K562 (cell line): ENCODE results near the gene ZNF691. TPM values are rescaled to one million over a fixed set of nuclear protein-coding genes. Genes with fewer than 3 reads are reported as not detected.

Experiments
- DMBX1 ChIP-seq: fragments of 250-450 bp; sonication (Bioruptor Pico); IDR thresholded peaks from 2 replicates; pipeline ENCODE4 v1.8.0; 2022; ENCODE audit warnings: inconsistent platforms, mild to moderate bottlenecking, moderate library complexity, borderline replicate concordance
- FOXM1 ChIP-seq, 2 experiments: fragments of 450-650 bp in 1 of 2; sonication (generic) in 1 of 2; formaldehyde crosslinking in 1 of 2; IDR thresholded peaks; 2 replicates each; pipeline versions ENCODE4 v1.6.1 to v1.9.0; 2017 to 2022; ENCODE audit warnings: low read depth in 2 of 2, mild to moderate bottlenecking in 2 of 2, missing genetic modification reagents in 1 of 2, moderate library complexity in 1 of 2
- HDAC8 ChIP-seq: fragments of 450-650 bp; IDR thresholded peaks from 2 replicates; pipeline ENCODE4 v1.6.1; 2016; ENCODE audit warnings: mild to moderate bottlenecking, missing genetic modification characterization, moderate library complexity, missing compliant biosample characterization
- HNRNPUL1 ChIP-seq: fragments of 200-400 bp; formaldehyde crosslinking; IDR thresholded peaks from 2 replicates; pipeline ENCODE4 v1.6.1; 2017; ENCODE audit warnings: low read length
- KDM1A ChIP-seq, 2 experiments: fragments of 450-650 bp; IDR thresholded peaks; 2 replicates each; pipeline ENCODE4 v1.6.1; 2016; ENCODE audit warnings: mild to moderate bottlenecking in 2 of 2
- KDM5B ChIP-seq: fragments of 200-600 bp; sonication (generic); IDR thresholded peaks from 2 replicates; pipeline ENCODE4 v1.6.1; 2012; ENCODE audit warnings: low read depth, mild to moderate bottlenecking, moderate library complexity, low read length, control low read depth, inconsistent platforms; ENCODE audit not compliant: insufficient replicate concordance
- MNT ChIP-seq, 2 experiments: fragments of 450-650 bp; conservative IDR thresholded peaks; 2 replicates each; pipeline ENCODE4 v1.6.1; 2017; ENCODE audit warnings: mild to moderate bottlenecking in 2 of 2, moderate library complexity in 2 of 2
- NONO ChIP-seq, 2 experiments: fragments of 200-400 bp in 1 of 2; fragments of 450-650 bp in 1 of 2; formaldehyde crosslinking in 1 of 2; IDR thresholded peaks; 2 replicates each; pipeline ENCODE4 v1.6.1; 2017; ENCODE audit warnings: low read depth in 2 of 2, mild to moderate bottlenecking in 2 of 2, moderate library complexity in 2 of 2, low read length in 1 of 2
- POLR2G ChIP-seq: fragments of 200-400 bp; formaldehyde crosslinking; IDR thresholded peaks from 2 replicates; pipeline ENCODE4 v1.6.1; 2017; ENCODE audit warnings: low read depth, mild to moderate bottlenecking, antibody characterized with exemption, low read length, moderate library complexity
- RNF2 ChIP-seq: sonication (generic); IDR thresholded peaks from 2 replicates; pipeline ENCODE4 v1.6.1; 2016
- SETDB1 ChIP-seq: IDR thresholded peaks from one replicate; pipeline ENCODE4 v1.6.1; 2012; ENCODE audit warnings: low read length, control low read depth, inconsistent platforms
- SMAD3 ChIP-seq: fragments of 450-650 bp; formaldehyde crosslinking; conservative IDR thresholded peaks from 2 replicates; pipeline ENCODE4 v1.4.0; 2020; ENCODE audit warnings: mild to moderate bottlenecking
- SMARCA4 ChIP-seq: fragments of 450-650 bp; IDR thresholded peaks from 2 replicates; pipeline ENCODE4 v1.6.1; 2016
- SMARCA5 ChIP-seq: fragments of 450-650 bp; IDR thresholded peaks from 2 replicates; pipeline ENCODE4 v1.6.1; 2016
- SRF ChIP-seq, 2 experiments: fragments of 250-450, 450-650 bp in 1 of 2; sonication (Bioruptor Pico) in 1 of 2; sonication (generic) in 1 of 2; formaldehyde crosslinking; IDR thresholded peaks; 2 replicates each; pipeline versions ENCODE4 v1.5.0 to v1.5.1; 2020 to 2022; ENCODE audit warnings: mild to moderate bottlenecking in 1 of 2, missing genetic modification reagents in 1 of 2
- STAT5A ChIP-seq: IDR thresholded peaks from 2 replicates; pipeline ENCODE4 v1.6.1; 2012; ENCODE audit warnings: low read length, inconsistent platforms, borderline replicate concordance
- STAT5B ChIP-seq: fragments of 250-450 bp; sonication (Bioruptor Pico); IDR thresholded peaks from 2 replicates; pipeline ENCODE4 v1.8.0; 2021; ENCODE audit warnings: mild to moderate bottlenecking, inconsistent platforms
- SUPT5H ChIP-seq: fragments of 450-650 bp; IDR thresholded peaks from 2 replicates; pipeline ENCODE4 v1.6.1; 2016
- ZBTB2 ChIP-seq: fragments of 450-650 bp; IDR thresholded peaks from 2 replicates; pipeline ENCODE4 v1.6.1; 2016; ENCODE audit warnings: antibody characterized with exemption
- ZBTB26 ChIP-seq: fragments of 450-650 bp; formaldehyde crosslinking; IDR thresholded peaks from 2 replicates; pipeline ENCODE4 v1.4.0; 2022; ENCODE audit warnings: missing genetic modification characterization
- ZBTB43 ChIP-seq: sonication (generic); formaldehyde crosslinking; IDR thresholded peaks from 2 replicates; pipeline ENCODE4 v1.8.0; 2023; ENCODE audit warnings: mild to moderate bottlenecking, missing genetic modification reagents
- ZNF174 ChIP-seq: fragments of 250-450 bp; sonication (Bioruptor Pico); IDR thresholded peaks from 2 replicates; pipeline ENCODE4 v1.4.0; 2020; ENCODE audit warnings: mild to moderate bottlenecking
- ZNF395 ChIP-seq: fragments of 200-800 bp; sonication (Bioruptor generic); IDR thresholded peaks from 2 replicates; pipeline ENCODE4 v1.6.1; 2017; ENCODE audit warnings: missing genetic modification characterization, missing compliant biosample characterization
- polyA plus RNA-seq, 8 experiments: library from polyadenylated mRNA; depleted of rRNA in 4 of 8; stranded (reverse) in 5 of 8; unstranded in 3 of 8; fragments of >200 nt; fragmentation: Nextera tagmentation in 2 of 8; fragmentation: Illumina TruSeq in 1 of 8; extraction: Ambion mirVana in 2 of 8; extraction: Trizol in 1 of 8; gene quantifications; 2 replicates each; pipeline versions ENCODE4 v1.2.1 to v1.2.3, GENCODE V29; 2011 to 2014; ENCODE audit warnings: inconsistent platforms in 1 of 8, missing spikeins in 1 of 8
- total RNA-seq, 7 experiments: library from RNA; depleted of rRNA in 6 of 7; stranded (reverse); fragments of >200 nt in 6 of 7; fragmentation: Illumina TruSeq in 2 of 7; extraction: Trizol in 2 of 7; gene quantifications; 2 replicates each; pipeline versions ENCODE4 v1.2.1 to v1.2.3, GENCODE V29; 2011 to 2021; ENCODE audit warnings: low replicate concordance in 1 of 7

The ZNF691 gene
- total and polyA plus RNA-seq, 9 of the 15 experiments (the other 6 are each of a cell fraction or from before 2014, with no cell fraction given), result 10.7 to 30.4 (median 14.8) TPM

GRCh38 chr1:42847111-42847595 lies 740 bp downstream of the ZNF691 start (continued):
- TF ChIP-seq SMARCA4 (peak; percentile 58; the same call in 1 of the 2 replicates), SMAD3 (CRISPR knock-in tag) (no peak), FOXM1 (IDR thresholded peaks at IDR 0.05; ENCODE audit: low read depth) (no peak), FOXM1 (CRISPR knock-in tag; IDR thresholded peaks at IDR 0.05; ENCODE audit: low read depth) (no peak), MNT (conservative IDR thresholded peaks at IDR 0.05) (no peak), STAT5B (CRISPR knock-in tag) (no peak), SUPT5H (no peak), ZNF395 (CRISPR knock-in tag) (no peak), HNRNPUL1 (no peak), SRF (CRISPR knock-in tag; IDR thresholded peaks at IDR 0.05) (no peak), KDM1A (IDR thresholded peaks at IDR 0.05) (0 out of 4 replicates have a peak, but pooled peaks of 1 of the 2 experiments have one; percentile 9), STAT5A (no peak), SETDB1 (no peak), ZBTB26 (CRISPR knock-in tag) (0 out of 2 replicates have a peak, but pooled peaks have one; percentile 21), POLR2G (no peak), NONO (IDR thresholded peaks at IDR 0.05; ENCODE audit: low read depth in 2 of 2, low read length in 1 of 2) (no peak), HDAC8 (tag) (no peak), DMBX1 (CRISPR knock-in tag) (no peak), ZBTB43 (CRISPR knock-in tag) (no peak; the same call in 1 of the 2 replicates), SMARCA5 (peak; percentile 73), RNF2 (no peak), ZBTB2 (0 out of 2 replicates have a peak, but pooled peaks have one; percentile 24), ZNF174 (CRISPR knock-in tag) (no peak), KDM5B (no peak)
